SK-N-SH treated with all-trans-retinoic acid at 6 μM for 48 hours (cell line): Measurements from ENCODE around the gene CAPS2.

ENCODE experiments used
- ARNTL ChIP-seq: fragments of 450-650 bp; formaldehyde crosslinking; IDR thresholded peaks from 2 replicates; pipeline ENCODE4 v1.5.0; 2020; ENCODE audit warnings: low read depth, mild to moderate bottlenecking, moderate library complexity, borderline replicate concordance
- ZNF8 ChIP-seq: fragments of 450-650 bp; formaldehyde crosslinking; IDR thresholded peaks from 2 replicates; pipeline ENCODE4 v1.5.0; 2020; ENCODE audit warnings: mild to moderate bottlenecking, moderate library complexity

DNA sequence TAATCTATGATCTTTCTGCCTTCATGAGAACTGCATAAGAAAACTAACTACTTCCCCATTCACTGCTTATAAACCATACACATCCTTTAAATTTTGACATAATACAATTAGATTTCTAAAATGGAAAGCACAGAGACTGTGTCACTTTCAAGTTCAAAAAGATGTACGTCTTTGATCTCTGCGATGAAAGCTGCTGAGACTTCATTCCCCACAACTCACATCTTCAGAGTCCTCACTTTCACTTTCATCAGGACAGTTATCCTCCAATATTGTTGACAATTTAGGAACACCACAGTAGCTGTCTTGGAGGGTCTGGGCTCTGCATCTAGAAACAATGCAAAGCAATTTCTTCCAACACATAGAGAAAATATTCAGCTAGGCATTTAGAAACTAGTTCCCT is 72.6 kb downstream of the CAPS2 start:
- TF ChIP-seq ARNTL (CRISPR knock-in tag): no peak
- TF ChIP-seq ZNF8 (CRISPR knock-in tag): no peak
